Left kidney (tissue), 2 donors: Measurements from ENCODE around the gene B3GALNT1. TPM values are rescaled to one million over a fixed set of nuclear protein-coding genes. Genes with fewer than 3 reads are reported as not detected.
A peak's percentile ranks its signal among the peaks of the same experiment; 100 is the strongest.
"Not testable (repeated sequence)": the region's sequence is repeated elsewhere in the genome, so short reads cannot be mapped to it uniquely, and the experiment has no call there.

Experiments used
- DNase-seq: peaks from one replicate; pipeline ENCODE4 v3.0.0-alpha.2; 2013
- polyA plus RNA-seq: library from polyadenylated mRNA; unstranded; fragments of 120-200 nt; gene quantifications from one replicate; pipeline ENCODE4 v1.2.1, GENCODE V29; 2013; ENCODE audit not compliant: insufficient read length

B3GALNT1 gene
- polyA plus RNA-seq, 1 donor: 41.8 TPM

DNA sequence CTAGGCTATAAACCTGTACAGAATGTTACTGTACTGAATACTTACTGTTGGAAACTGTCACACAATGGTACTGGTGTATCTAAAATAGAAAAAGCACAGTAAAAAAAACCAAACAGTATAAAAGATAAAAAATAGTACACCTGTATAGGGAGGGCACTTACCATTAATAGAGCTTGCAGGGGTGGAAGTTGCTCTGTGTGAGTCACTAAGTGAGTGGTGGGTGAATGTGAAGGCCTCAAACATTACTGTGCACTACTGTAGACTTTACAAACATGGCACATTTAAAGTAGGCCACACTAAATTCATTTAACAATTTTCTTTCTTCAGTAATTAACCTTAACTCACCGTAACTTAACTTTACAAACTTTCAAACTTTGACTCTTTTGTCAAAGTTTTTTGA, 22.0 kb downstream of the B3GALNT1 start:
- DNase-seq: no peak

DNA sequence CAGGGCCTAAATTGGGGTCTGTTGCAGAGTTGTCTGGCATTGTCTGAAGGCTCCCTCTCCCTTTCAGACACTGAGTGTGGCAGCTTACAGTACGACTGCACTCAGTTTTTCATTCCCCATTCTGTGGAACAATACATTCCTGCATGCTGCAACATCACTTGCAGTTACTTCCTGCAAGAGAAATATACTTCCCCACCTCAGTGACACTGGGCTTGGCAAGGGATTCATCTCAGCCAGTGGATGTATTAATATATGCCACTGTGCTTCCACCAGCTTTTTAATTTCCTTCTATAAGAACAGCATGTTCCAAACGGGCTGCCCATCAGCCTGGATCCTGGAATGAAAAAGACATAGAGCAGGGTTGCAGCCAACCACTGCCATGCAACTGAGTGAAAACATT, 23.1 kb downstream of the B3GALNT1 start:
- no peak for DNase-seq

DNA sequence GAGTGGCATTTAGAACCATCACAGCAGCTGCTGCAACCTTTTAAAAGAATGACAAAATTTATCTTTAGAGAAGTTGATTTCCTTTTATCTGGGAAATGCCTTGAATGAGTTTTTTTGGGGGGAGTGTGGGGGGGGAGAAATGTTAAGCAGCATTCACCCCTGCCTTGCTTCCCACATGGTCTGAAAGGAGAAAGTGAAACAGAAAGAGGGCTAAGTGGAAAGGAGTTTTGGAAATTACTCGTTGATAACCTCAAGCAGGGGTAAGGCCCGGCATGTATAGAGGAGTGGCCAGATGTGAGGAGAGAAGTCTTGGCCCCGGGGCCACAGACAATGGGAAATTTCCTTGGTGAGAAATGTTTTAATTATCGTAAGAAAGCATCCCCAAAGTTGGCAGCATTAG, 23.5 kb downstream of the B3GALNT1 start:
- no peak for DNase-seq

DNA sequence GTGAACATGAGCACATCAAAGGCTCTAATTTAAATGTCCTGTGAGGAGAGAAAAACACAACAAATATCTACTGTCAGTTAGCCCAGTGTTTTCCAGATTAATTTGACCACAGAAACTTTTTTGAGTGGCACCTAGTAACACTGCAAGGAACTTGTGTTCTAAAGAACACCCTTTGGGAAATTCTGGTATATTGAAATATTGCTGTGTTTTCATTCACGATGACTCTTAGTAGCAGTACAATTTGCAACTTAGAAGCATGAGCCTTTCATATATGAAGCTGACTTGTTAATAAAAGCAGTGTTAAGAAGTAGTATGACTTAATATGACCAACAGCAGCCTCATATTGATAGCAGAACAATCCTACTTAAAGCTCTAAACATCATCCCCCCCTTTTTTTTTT, 32.0 kb downstream of the B3GALNT1 start:
- DNase-seq: no peak

DNA sequence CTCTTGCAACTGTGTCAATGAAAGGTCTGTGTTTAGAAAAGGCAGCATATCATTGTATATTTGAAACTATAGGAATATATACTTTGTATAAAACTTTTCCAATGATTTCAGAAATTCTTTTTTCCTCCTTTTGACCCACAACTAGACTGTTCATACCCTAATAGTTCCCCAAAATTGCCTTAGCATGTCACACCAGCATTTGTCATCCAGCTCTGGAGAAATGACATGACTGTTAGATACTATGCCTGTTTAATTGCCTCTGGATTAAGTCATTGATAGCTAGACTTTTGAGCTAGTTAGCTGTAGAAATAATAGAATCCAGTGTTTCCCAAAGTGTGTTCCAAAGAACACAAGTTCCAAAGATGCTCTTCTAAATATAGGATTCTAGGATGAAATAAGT, 32.4 kb downstream of the B3GALNT1 start:
- DNase-seq: no peak

DNA sequence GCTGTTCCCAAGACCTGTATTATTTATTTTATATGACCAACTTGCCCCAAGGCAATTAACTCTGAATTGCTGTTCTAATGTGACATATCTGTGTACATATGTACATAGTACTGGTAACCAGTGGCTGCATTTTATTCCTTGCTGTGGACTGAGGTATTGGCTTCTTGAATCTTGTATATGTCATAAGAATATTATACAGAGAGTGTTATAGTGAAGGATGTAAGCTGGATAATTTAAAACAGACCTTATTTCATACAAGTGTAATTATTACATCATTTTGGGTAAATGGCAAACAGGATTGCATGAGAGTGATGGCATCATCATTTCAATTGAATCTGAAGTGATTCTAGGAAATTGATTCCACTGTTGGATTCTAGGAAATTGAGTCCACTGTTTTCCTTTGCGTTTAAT, 32.9 kb downstream of the B3GALNT1 start:
- DNase-seq: no peak

DNA sequence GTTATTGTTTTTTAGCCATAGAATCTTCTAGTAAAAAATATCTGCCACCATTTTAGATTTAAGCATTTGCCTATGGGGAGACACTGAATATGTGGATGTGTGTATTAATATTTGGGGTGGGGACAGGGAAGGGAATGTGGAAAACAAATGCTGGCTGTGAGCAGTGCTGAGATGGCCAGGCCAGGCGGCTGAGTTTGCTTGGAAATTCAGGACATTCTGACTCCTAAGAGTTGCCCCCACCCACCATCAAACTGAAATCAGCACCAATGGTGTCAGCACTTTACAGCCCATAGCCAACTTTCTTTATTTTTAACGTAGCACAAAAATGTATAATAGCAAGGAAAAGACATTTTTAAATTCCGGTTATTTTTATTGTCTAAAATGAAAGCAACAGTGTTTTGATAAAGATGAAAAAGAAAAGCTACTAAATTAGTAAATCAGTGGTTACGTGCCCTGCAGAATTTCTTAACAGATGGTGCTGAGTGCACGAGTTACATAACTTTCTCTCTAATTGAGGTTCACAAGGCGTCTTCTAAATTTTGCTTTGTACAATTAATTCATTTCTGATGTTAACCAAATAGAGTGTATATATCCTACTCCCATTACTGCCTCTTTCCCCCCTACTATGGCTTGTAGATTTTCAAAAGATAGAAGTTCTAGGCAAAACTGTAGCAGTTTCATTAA, 34.0 kb downstream of the B3GALNT1 start:
- DNase-seq: no peak

DNA sequence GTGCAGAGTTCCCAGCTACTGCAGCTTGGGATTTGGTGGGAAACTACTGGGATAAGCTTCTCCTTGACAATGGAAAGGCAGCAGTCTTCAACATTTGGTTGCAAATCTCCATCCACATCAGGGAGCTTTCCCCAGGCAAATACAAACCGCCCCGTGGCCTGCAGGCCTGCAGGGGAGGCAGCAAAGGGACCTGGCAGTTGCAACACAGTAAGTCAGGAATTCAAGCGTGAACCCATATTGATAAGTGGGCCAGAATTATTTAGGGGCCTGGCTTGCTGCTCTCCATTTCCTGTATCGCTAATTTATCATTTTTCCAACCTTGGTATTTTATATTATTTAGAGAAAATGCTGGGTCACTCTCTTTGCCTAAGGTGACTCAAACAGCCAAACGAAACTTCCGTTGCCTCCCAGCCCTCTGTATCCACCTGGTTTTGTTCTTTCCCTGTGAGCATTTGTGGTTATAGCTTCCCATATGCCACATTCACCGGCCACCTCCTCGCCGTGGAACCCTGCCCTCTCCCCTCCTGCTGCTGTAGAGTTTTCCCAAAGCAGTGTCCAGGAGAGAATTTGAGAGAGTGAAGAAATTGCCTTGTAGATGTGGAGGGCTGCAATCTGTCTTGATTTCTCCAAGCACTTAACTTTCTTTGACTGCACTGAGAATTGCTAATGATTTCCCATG, 34.8 kb downstream of the B3GALNT1 start:
- DNase-seq: no peak

DNA sequence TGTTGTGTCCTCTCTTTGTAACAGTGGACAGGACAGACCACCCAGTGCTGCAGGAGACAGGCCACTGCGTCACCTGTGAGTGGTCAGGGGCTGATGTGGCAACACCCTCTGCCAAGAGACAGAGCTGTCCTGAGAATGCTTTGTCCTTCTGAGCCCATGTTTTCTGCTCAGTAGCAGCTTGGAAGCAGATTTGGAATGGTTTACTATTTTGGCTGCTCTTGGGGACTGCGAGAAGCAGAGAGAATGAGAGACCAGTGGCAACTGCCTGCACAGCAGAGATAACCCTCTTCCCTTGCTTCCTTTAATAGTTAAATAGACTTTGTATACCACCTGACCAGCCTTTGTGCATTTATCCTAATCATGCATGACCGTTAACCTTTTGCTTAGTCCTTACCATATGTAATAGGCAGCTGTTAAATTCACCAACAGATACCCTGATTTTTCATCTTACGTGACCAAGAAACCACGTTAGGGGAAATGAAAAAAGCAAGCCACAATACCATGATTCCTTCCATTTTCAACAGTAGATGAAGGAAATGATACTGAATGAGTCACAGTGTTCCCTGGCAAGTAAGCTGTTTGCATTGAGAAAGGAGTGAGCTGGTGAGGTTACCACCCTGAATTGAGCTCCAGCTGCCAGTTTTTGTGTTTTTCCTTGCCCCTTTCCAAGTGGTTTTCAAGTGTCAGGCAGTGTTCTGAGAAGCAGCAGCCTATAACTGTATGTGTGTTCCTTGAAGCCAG, 35.5 kb downstream of the B3GALNT1 start:
- DNase-seq: no peak

DNA sequence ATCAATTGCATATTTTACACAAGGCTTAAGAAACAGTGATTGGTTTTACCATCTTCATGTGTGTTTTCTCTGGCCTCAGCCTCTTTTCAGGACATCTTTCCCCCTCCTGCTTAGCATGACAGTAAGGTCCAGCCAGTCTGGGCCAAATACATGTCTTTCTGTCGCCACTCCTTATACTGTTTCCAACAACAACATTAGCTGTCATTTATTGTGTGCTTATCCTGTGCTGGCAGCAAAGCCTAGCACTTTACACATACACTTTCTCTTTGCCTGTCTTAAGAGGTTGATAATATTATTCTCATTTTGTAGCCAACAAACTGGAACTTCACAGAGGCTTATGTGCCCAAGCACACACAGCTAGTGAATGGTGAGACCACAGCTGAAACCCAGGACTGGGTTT, 37.8 kb downstream of the B3GALNT1 start:
- no peak for DNase-seq

DNA sequence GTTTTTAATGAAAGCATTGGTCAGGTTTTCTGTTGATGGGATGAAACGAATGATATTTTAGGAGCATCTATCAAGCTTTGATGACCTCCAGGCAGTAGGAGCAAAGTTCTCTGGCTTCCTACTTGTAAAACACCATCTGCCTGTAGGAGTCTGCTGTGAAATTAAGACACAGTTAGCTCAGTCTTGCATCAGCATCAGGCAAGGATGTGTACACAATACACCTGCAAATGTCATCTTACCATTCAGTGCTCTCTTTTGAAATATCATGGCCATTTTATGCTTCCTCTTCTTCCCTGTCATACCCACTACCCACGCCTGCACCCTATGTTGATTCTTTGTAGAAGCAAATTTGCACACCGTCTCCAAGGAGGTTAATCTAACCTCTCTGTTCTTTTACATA, 38.2 kb downstream of the B3GALNT1 start:
- DNase-seq: no peak

DNA sequence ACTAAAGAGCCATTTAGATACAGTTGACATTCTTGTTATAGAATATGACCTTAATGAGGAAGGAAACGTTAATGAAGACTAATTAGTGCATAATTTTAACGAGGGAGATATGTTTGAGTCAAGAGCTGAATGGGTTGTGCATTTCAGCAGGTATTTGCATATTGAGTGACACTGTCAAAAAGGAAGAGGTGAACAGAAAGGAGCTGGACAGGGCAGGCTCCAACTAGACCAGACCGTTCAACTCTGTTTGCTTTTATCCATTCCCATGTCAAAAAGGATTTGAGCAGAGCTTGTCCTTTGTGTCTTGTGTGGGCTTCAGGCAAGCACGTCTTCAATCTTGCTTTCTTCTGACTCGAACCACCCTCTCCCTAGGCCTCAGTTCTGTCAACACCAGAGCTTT, 40.7 kb downstream of the B3GALNT1 start:
- no peak for DNase-seq

DNA sequence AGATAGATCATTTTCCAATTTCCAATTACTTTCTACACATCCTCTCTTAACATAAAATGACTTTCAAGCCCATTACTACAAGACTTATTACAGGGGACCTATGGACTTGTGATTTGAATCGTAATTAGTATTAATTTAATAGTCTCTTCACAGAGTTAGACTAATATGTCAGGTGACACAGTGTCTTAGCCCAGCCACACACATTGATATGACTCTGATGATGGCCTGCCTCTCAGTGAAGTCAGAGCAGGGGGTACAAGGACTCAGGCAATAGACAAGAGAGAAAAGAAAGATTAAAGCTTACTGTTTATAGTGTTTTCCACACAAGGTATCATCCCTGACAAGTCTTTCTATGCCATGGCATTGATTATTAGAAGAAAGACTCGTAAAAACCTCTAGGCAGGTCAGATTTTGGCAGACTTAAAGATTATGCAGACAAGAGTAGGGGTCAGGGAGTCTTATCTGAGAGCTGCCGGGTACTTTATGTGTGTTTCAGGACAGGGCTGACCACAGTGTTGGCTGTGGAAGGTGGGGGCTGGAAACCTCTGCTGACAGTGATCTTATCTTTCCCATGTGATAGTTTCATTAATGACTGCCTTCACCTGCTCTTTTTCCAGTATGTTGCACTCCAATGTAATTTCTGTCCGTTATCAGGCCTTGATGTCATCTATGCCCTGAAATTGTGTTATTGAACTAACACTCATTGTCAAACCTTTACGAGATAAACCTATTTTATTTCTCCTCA, 50.1 kb downstream of the B3GALNT1 start:
- no peak for DNase-seq

DNA sequence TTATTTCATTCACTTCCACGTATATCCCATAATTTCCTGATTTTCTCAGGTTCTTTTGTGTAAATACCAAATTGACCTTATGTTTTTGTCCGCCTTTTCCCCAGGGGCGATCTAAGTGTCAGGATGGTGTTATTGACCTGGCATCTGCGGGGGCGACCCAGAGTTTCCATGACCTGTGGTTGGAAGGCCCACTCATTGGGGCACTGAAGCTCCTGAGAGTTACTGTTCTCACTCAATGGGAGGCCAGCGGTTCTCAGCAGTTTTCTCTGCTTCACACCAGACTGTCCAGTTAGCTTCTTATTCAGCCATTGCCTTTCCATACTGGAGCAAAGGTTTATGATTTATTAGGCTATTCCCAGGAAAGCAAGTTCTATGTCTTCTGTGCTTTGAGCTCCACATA, 53.3 kb downstream of the B3GALNT1 start:
- DNase-seq: no peak

DNA sequence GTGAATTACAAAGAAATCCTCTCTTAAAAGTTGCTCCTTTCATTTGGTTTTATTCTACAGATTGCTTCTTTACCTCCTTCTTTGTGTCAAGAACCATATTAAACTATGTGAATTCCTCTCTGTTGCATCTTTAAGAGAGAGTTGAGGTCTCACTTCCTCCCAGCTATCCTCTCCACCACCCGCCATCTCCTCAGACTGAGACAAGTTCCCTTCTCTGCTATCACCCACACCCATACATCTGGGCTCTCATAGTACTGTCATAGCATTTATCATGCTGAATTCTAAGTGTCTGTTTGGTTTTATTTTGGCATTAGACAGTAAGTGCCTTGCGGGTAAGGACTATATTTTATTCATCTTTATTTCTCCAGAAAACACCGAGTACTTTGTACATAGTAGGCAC, 54.2 kb downstream of the B3GALNT1 start:
- no peak for DNase-seq

DNA sequence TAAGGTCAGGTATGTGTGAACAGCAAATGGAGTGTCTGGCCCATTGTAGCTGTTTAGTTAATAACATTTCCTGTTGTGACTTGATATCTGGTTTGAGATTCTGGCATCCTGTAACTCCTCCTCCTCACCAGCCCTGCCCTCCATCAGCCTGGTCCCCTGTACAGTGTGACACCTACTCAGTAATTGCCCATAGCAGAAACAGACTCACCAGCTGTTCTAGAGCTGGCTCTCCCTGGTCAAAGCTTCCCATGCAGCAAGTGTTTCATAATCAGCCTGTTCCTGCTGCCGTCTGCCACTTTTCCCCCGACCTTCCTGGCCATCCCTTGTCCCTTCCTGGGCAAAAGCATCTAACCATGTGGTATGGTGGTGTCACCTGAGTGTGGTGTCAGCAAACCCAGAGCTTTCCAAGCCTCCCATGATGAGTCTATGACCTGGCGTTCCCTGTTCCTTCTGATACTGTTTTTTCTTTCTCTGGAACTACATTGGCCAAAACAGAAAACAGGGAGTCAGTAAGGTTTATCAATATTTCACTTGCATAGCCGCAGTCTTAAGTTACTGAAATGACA, 55.4 kb downstream of the B3GALNT1 start:
- DNase-seq: no peak

DNA sequence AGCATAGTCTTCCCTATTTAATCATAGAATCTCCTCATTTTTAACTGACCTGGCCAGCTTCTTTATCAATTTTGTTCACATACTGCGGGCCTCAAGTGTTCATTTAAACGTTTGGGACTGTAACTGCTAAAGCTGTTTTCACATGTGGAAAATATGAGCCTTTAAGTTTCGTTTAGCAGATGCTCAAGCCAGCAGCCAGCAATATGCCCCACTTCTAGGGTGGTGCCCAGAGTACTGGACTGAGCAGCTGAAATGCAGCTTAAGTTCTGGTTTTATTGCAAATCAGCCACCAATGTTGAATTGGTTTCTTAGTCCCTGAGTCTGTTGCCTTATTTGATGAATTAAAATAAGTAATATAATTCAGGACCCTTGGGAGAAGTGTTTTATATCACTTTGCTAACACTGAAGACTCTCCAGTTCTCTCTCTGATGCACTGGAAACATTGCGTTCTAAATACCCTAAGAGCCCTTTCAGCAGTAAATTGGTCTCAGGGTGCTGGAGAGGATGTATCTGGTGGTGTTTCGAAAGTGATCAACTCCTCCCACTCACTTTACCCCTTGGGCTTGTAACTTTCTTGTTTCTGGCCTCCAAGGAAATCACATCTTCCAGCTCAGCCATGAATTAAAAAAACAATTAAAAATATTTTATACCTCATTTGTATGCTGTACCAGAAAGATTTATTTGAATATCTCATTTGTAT, 61.7 kb downstream of the B3GALNT1 start:
- no peak for DNase-seq

DNA sequence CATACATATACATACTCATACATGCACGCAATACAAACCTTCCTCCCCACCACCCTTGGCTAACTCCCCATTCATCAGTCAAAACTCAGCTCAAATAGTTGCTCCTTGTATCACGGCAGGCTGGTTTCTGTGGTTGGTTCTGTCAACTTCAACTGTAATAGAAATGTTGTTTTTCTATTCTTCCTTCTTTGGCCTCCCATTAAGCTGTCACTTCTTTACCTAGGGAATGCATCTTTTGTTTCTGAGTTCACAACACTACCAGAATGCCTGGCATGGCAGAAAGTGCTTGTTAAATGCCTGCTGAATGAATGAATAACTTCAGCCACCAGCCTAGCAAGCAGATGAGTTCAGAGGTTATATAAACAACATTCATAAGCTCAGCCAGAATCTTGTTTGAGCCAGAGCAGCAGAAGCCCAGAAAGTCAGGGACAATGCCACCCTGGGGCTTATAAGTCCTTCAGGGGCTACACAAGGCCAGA, 63.1 kb downstream of the B3GALNT1 start:
- peak; percentile 55 for DNase-seq

DNA sequence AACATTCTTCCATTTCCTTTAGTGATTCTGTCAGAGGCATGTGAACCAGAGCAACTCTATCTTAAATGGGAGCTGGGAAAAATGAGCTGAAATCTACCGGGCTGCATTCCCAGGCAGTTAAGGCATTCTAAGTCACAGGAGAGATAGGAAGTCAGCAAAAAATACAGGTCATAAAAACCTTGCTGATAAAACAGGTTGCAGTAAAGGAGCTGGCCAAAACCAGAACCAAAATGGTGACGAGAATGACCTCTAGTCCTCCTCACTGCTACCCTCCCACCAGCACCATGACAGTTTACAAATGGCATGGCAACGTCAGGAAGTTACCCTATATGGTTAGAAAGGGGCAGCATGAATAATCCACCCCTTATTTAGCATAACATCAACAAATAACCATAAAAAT, 66.4 kb downstream of the B3GALNT1 start:
- no peak for DNase-seq

DNA sequence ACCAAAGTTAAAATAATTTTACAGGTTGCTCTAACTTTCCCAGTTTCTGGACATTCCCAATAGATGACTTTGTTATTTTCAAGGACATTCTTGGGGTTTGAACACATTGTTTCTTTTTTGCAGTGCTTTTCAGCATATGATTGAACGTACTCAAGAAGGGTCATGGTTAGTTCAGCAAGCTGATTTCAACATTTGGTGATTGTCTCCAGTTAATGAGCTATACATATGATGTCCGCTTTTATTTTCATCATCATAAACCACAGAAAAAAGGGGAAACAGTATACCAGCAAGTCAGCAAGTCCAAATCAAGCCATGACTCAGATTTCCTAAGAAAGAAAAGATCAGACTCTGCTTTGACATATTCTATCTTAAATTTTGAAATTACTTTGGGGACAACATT, 69.4 kb downstream of the B3GALNT1 start:
- no peak for DNase-seq

DNA sequence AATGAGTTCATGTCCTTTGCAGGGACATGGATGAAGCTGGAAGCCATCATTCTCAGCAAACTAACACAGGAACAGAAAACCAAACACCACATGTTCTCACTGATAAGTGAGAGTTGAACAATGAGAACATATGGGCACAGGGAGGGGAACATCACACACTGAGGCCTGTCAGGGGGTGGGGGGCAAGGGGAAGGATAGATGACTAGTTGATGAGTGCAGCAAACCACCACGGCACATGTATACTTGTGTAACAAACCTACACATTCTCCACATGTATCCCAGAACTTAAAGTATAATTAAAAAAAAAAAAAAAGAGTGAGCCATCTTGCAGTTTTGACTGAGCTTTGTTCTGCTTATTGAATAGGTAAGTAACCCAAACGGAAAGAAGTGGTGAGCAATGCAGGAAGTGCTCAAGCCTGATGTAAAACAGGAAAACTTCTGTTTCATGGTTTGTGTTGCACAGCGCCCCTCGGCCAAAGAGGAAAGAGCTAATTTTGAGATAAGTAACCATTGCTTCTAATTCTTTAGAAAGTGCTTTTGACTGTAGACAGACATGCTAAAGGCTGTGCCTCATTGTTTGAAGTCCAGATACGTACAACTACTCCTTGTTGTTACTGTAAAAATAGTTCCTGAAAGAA, 70.1 kb downstream of the B3GALNT1 start:
- not testable (repeated sequence) for DNase-seq
